Esophagus mucosa (tissue), 1 donor: Measurements from ENCODE around the gene MTHFR. TPM values are rescaled to one million over a fixed set of nuclear protein-coding genes. Genes with fewer than 3 reads are reported as not detected.

Experiments
- total RNA-seq: library from RNA; stranded (reverse); gene quantifications from one replicate; pipeline ENCODE4 v1.2.4, GENCODE V29; 2023
- donor health status: DM: yes; HTN: yes; CAD: no.

The MTHFR gene
- total RNA-seq, 1 donor from 2014 or later: 21.3 TPM

Other genes with a start within 250 kb of the MTHFR start
- gene FBXO2, start 151.5 kb downstream of the MTHFR start, total RNA-seq: 5.9 TPM
- 6.4 TPM for gene FBXO44, start 151.1 kb downstream of the MTHFR start, total RNA-seq
- 6.2 TPM for gene FBXO6, start 141.8 kb downstream of the MTHFR start, total RNA-seq
- gene MAD2L2, start 124.8 kb downstream of the MTHFR start, total RNA-seq: 15.8 TPM
- 0.04 TPM for gene DRAXIN, start 114.3 kb downstream of the MTHFR start, total RNA-seq
- 50.4 TPM for gene AGTRAP, start 69.8 kb downstream of the MTHFR start, total RNA-seq
- gene C1orf167, start 43.8 kb downstream of the MTHFR start, total RNA-seq: 0.84 TPM
- 6.9 TPM for gene CLCN6, start 227 bp upstream of the MTHFR start, total RNA-seq
- not detected for gene NPPA, start 41.8 kb upstream of the MTHFR start, total RNA-seq
- not detected for gene NPPB, start 53.0 kb upstream of the MTHFR start, total RNA-seq
- gene KIAA2013, start 120.5 kb upstream of the MTHFR start, total RNA-seq: 26.3 TPM
- gene PLOD1, start 128.8 kb upstream of the MTHFR start, total RNA-seq: 26.5 TPM
- gene MFN2, start 174.5 kb upstream of the MTHFR start, total RNA-seq: 96.5 TPM
- gene MIIP, start 213.5 kb upstream of the MTHFR start, total RNA-seq: 15.2 TPM